GM19240 (cell line): ENCODE measurements around the gene ST7.

Experiments used
- DNase-seq: peaks from one replicate; pipeline ENCODE4 v3.0.0; 2011; ENCODE audit warnings: low spot score; ENCODE audit not compliant: insufficient read length

Gene ST7

DNA sequence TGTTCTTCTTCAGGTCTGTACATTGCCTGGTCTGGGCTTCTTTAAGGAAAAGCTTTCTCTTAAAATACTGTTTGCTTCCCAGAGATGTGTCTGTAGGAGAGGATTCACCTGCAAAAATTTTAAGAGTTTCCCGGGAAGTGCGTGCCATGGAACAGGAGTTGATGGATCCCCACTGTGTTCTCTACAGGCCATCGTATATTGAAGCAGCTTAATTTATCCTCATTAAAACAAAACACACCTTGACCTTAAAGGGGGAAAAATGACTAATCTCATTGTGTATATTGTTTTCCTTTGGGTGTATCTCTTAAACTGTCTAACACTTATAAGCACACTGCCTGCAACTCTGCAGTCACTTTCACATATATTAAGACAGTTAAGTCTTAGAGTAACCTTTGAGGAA, 111.4 kb downstream of the ST7 start:
- DNase-seq: no peak

- DNase-seq: no peak
Observed at GRCh38 chr7:117065571-117066150, 112.4 kb downstream of the ST7 start.

DNA sequence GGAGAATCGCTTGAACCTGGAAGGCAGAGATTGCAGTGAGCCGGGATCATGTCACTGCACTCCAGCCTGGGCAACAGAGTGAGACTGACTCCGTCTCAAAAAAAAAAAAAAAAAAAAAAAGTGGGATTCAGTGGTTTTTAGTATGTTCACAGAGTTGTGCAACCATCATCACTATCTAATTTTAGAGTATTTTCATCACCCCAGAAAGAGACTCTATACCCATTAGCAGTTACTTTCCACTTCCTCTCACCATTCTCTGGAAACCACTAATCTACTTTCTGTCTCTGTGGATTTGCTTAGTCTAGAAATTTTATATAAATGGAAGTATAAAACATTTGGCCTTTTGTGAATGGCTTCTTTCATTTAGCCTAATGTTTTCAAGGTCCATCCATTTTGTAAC, 113.4 kb downstream of the ST7 start:
- DNase-seq: no peak

DNA sequence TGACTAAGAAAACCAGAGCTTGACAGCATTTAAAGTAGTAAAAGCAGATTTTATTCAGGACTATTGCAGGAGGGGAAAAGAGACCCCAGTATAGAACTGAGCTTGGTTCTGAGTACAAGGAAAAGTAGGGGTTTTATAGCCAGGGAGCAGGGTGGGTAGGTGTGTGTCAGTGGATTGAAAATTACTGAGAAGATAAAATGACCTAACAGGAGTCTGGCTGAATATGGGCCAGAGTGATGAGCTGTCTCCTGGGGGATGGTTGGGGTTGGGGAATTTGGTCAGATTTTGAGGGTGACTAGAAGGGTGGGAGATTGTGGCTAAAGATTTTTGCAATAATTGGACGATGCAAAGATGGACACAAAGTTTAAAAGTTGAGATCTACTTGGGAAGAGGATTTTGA, 114.0 kb downstream of the ST7 start:
- no peak for DNase-seq

DNA sequence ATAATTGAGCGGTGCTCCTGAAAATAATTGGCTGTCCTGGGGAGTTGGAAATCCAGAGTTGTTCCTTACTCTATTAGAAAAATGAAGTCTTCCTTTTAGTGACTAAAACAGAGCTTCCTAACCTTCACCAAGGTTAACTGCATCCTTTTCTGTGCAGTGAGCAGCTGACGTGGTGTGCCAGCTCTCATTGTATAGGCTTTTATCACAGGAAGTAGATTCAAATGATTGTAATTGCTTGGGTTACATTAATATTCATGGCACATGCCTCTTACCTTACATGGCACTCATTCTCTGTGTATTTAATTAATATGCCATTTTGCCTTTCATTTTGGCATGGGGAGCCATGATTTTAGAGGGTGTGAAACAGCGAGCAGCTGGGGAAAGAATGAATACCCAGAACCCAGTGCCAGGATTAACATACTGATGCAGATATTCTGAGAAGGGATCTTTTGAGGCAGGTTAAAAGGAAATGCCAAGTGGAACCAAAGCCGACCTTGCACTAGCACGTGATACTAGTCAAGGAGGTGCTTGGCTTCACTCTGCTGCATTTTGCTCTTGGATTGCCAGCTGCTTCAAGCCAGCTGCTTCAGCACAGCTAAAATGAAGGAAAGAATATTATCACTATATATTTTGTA, 115.3 kb downstream of the ST7 start:
- no peak for DNase-seq

GRCh38 chr7:117069379-117069778, 116.1 kb downstream of the ST7 start:
- DNase-seq: no peak

GRCh38 chr7:117071551-117071950, 118.2 kb downstream of the ST7 start:
- no peak for DNase-seq

DNA sequence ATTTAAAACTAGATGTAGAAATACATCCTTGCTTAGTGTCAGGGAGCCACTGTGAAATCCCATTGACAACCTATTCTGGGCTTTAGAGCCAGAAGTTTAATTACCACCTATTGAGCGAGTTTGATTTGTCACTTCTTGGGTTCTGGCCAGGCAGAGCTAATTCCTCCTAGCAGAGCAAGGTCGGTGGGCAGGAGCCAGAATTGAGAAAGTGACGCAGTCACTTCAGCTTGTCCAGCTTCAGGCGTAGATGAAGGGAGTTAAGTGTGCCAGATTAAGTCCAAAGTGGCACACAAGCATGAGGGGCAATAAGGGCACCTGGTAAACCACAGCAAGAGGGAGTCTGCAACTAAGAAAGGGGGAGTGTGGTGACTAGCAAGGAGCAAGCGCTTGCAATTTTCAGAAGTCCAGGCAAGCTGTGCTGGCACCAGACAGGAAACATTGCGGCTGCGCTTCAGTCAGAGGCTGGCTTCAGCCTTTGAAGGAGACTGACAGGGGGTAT, 119.4 kb downstream of the ST7 start:
- no peak for DNase-seq

GRCh38 chr7:117074378-117074777, 121.1 kb downstream of the ST7 start:
- DNase-seq: no peak

- DNase-seq: no peak
Observed at GRCh38 chr7:117075934-117076333, 122.6 kb downstream of the ST7 start.

- DNase-seq: no peak
Observed at GRCh38 chr7:117076426-117076943, 123.2 kb downstream of the ST7 start.

- no peak for DNase-seq
Observed at GRCh38 chr7:117077658-117078057, 124.4 kb downstream of the ST7 start.

DNA sequence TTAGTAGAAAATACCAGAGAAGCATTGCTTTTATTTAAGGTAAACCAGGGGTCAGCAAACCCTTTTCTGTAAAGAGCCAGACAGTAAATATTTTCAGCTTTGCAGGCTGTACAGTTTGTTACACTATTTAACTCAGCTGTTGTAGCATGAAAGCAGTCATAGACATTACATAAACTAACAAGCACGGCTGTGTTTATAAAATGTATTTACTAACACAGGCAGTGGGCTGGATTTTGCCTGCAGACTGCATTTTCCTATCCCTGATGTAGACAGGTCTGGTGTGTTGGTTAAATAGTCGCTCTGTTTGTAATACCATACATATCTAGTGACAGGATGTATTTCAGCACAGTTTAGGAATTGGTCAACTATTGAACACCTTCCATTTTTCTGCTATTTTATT, 129.3 kb downstream of the ST7 start:
- DNase-seq: no peak

GRCh38 chr7:117083648-117084047, 130.3 kb downstream of the ST7 start:
- DNase-seq: no peak

DNA sequence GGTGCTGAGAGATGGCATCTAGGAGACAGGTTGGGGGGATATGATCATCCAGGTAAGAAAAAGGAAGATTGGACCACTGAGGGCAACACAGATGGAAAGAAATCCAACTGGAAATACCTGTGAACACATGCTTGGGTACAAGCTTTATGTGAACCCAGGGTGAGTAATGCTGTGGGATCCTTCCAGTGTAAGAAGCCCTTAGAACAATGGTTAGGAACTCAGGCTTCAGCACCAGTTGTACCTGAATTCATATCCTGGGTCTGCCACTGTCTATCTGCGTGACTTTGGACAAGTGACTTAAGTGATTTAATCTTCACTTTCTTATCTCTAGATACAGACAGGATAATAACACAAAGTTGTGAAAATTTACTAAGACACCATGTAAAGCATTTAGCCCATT, 131.0 kb downstream of the ST7 start:
- DNase-seq: no peak

- no peak for DNase-seq
Observed at GRCh38 chr7:117085275-117085674, 132.0 kb downstream of the ST7 start.

DNA sequence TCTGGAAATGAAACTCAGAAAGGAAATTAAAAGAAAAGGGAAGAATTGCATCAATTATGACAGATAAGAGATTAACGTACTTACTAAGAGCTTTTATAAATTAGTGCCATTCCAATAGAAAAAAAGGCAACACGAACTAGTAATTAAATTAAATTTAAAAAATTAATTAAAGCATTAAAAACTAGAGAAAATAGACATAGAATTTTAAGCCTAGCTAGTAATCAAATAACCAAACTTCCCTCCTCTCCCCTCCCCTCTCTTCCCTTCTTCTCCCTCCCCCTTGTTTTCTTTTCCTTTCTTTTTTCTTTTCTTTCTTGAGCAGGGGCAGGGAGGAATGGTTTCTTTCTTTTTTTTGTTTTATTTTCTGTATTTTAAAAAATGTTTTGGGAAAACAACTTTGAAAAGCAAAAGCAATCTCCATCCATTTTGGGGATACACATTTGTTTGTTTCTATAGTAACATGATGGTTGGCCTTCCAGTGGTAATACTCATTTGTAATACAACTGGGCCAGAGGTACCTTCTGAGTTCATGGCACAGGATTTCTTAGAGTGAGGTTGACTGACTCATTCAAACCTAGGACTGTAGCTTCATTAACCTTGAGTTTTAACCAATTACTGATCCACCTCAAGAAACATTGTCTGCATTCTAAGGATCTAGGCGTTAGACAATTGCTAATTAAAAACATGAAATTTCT, 132.6 kb downstream of the ST7 start:
- DNase-seq: no peak

DNA sequence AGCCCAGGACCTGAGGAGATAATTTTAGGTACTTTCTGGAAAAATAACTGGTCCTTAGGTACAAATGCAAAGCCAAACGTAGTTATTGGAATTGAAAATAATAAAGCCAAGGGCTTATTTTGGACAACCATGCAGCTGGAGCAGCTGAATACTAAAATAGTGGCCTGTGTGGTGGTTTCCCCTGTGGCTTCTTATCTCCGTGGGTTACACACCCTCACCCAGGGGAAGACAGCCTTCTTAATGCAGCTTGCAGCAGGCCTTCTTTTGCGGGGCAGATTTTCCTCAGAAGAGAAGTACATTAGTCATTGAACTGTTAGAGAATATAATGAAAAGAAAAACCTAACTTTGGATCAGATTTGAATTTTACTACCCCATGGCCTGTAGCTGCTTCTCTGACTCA, 133.5 kb downstream of the ST7 start:
- no peak for DNase-seq

GRCh38 chr7:117087639-117088396, 134.5 kb downstream of the ST7 start:
- no peak for DNase-seq

DNA sequence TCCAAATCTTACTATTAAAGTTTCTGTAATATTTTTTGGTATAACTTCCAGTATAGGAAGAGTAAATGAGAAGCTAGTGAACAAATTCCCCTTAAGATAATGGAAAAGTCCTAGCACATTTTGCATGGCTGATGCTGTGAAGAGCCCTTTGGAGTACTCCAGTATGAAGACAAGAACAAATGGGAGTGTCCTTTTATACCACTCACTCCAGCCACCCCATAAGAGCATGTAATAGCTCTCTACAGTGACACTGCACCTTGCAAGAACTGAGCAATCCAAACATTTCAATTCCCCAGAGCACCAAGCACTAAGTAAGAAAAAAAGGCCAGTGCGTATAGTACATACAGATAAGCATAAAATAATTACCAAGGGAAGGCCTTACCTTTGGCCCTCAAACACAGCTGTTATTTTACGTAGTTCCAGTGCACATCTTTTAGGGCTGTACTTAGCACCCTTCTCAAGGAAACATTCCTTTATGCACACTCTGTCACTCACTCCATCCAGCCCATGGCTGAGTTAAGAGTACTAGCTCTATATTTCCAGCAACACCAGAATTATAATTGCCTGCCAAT, 135.4 kb downstream of the ST7 start:
- no peak for DNase-seq

DNA sequence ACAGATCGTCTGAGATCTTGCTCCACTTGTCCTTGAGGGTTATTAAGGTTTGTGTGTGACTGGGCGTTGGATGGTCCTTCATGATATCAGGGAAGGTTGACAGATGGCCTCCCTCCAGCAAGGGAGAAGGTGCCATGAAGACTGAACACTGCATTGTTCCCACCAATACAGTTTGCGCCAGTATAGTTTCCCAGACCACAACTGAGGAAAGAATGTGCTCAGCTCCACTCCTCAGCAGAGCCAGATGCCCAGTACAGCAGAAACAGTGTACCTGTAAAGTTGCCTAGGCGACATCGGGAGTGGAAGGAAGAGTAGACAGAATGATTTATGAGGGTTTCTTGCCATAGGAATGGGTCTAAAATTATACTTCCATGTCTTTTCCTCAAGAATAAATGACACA, 137.5 kb downstream of the ST7 start:
- no peak for DNase-seq

DNA sequence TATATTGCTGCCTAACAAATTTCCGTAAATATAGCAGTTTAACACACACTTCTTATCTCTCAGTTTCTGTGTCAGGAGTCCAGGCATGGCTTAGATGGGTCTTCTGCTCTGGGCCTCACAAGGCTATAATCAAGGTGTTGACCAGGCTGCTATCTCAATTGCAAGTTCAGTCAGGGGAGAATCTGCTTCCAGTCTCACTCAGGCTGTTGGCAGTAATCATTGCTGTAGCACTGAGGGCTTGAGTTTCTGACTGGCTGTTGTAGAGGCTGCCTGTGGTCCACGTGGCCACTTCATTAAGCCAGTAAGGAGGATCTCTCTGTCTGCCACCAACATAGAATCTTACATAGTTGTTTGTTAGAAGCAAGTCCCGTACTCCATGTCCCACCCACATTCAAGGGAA, 138.4 kb downstream of the ST7 start:
- DNase-seq: no peak
